Lower lobe of right lung (tissue), 2 donors: Measurements from ENCODE around the gene C1orf21. TPM values are rescaled to one million over a fixed set of nuclear protein-coding genes. Genes with fewer than 3 reads are reported as not detected.

Source experiments
- ATAC-seq, 2 donors: fragments of 200-7000 bp; cut with Tn5 transposase; one replicate each; pipeline ENCODE4 v1.9.1; 2020 to 2022; ENCODE audit warnings: mild to moderate bottlenecking in 2 of 2, moderate library complexity in 2 of 2
- DNase-seq: peaks from one replicate; pipeline ENCODE4 v3.0.0-alpha.2; 2020
- H3K27ac ChIP-seq: fragments of 200-600 bp; one replicate; pipeline ENCODE4 v1.8.0; 2022
- H3K27me3 ChIP-seq: fragments of 200-600 bp; one replicate; pipeline ENCODE4 v1.8.0; 2022; ENCODE audit warnings: low read depth
- H3K36me3 ChIP-seq: fragments of 200-600 bp; one replicate; pipeline ENCODE4 v1.8.0; 2022; ENCODE audit warnings: mild to moderate bottlenecking
- H3K4me1 ChIP-seq: fragments of 200-600 bp; one replicate; pipeline ENCODE4 v1.8.0; 2022
- H3K4me3 ChIP-seq: fragments of 200-600 bp; one replicate; pipeline ENCODE4 v1.8.0; 2022; ENCODE audit warnings: mild to moderate bottlenecking
- H3K9me3 ChIP-seq: fragments of 200-600 bp; one replicate; pipeline ENCODE4 v1.8.0; 2022
- intact Hi-C: fragments of 100-400 bp; cut with DNase I; formaldehyde crosslinking; loops from one replicate; pipeline ENCODE4 v1.11.0; 2022
- total RNA-seq: library from RNA; stranded (reverse); fragmentation: NEBNext Ultra II Directional; extraction: Animal tissue kit (Norgen Biotek cat#: 25700); gene quantifications from one replicate; pipeline ENCODE4 v1.2.1, GENCODE V29; 2021
- TF ChIP-seq, protein P1 (sequence below): fragments of 200-600 bp; IDR thresholded peaks from one replicate; pipeline ENCODE4 v1.8.0; 2022; ENCODE audit warnings: antibody characterized with exemption, mild to moderate bottlenecking
- donor health status: DM: no; HTN: yes; CAD: no; lungs with severe emphysema.

C1orf21 gene
- total RNA-seq, 1 donor from 2014 or later: 70.8 TPM

DNA sequence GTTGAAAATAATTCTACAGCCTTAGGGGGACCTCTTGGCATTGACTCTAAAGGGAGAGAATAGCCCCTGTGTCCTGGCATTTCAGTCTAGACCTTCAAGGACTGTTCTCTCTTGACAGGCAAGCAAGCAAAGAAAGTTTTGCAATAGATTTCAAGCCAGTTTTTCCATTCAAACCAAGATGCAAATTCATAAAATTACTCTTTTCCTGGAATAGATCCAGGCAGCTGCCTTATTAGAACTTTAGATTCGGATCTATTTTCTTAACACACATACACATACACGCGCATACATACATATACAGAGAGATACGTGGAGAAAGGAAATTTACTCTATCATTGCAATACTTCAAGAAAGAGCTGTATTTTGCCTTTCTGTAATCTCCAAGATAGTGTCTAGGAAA lies 238.4 kb downstream of the C1orf21 start:
- Histone ChIP-seq H3K36me3 (no peaks in the 10 kb centered on the region), H3K4me1 (peaks cover 33% of the 10 kb centered on the region), H3K27ac (no peak overlapping the region), H3K9me3 (no peaks in the 10 kb centered on the region), H3K4me3 (no peak overlapping the region), H3K27me3 (no peaks in the 10 kb centered on the region)
- no peak for ATAC-seq
- no peak for DNase-seq
- TF ChIP-seq, protein P1, sequence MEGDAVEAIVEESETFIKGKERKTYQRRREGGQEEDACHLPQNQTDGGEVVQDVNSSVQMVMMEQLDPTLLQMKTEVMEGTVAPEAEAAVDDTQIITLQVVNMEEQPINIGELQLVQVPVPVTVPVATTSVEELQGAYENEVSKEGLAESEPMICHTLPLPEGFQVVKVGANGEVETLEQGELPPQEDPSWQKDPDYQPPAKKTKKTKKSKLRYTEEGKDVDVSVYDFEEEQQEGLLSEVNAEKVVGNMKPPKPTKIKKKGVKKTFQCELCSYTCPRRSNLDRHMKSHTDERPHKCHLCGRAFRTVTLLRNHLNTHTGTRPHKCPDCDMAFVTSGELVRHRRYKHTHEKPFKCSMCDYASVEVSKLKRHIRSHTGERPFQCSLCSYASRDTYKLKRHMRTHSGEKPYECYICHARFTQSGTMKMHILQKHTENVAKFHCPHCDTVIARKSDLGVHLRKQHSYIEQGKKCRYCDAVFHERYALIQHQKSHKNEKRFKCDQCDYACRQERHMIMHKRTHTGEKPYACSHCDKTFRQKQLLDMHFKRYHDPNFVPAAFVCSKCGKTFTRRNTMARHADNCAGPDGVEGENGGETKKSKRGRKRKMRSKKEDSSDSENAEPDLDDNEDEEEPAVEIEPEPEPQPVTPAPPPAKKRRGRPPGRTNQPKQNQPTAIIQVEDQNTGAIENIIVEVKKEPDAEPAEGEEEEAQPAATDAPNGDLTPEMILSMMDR: no peak
- intact Hi-C loops: no loop called here

DNA sequence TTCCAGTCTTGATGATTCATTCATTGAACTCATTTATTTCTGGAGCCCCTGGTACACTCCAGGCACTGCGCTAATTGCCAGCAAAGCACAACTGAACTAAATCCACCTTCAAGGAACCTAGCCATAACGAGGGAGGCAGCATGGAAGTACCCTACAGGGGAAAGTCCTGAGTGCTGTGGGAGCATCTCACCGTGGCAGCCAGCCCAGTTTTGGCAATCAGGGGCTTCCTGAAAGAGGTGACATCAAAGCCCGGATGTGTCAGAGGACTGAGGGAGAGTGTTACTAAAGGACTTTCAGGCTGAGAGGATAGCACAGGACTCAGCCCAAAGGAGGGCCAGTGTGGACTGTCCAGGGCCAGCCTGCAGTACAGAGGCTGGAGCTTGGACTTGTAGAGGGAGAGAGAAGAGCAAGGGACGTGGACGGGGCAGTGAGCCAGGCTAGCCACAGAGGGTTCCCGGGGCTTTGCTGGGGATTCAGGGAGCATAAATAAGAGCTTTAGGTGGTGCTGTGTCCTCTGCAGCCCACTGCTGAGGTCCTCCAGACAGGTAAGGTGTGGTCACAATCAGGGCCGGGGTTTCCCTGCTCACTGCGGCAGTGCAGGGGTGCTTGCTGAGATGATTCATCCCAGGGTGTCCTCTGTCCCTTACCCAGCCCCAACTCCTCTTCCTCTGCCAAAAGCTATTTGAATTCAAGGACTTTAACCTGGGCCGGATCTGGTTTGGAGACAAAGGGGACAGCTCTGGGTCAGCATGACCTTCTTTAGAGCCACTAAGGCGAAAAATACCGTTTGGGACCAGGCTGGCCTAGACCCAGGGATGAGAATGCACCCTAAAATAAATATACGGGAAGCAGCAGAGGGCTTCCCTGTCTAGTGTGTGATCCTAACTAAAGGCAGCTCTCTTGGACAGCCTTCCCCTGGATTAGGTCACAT lies 239.5 kb downstream of the C1orf21 start:
- H3K27ac ChIP-seq: no peak overlapping the region
- intact Hi-C loops: no loop called here
- peaks cover 26% of the 10 kb centered on the region for H3K4me1 ChIP-seq
- no peaks in the 10 kb centered on the region for H3K36me3 ChIP-seq
- no peak overlapping the region for H3K4me3 ChIP-seq
- no peaks in the 10 kb centered on the region for H3K27me3 ChIP-seq
- ATAC-seq: no peak
- H3K9me3 ChIP-seq: no peaks in the 10 kb centered on the region
- TF ChIP-seq, protein P1: no peak
- DNase-seq: no peak

DNA sequence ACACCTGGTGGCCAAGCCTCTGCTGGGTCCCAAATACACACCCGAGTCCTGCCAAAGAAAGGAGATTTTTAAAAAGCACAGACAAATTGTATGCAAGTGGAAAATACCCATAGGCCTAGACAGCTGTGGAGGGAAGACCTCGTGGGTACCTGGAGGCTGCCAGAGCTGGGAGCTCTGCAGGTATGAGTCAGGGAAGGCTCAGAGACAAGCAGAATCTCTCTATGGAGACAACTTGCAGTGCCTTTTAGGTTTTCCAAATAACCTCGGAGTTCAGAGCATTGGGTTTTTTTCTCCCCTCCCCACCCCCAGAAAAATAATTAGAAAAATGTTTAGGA lies 240.1 kb downstream of the C1orf21 start:
- DNase-seq (no peak), ATAC-seq (no peak)
- TF ChIP-seq, protein P1: no peak
- H3K9me3 ChIP-seq: no peaks in the 10 kb centered on the region
- no peak overlapping the region for H3K4me3 ChIP-seq
- intact Hi-C loops: no loop called here
- no peaks in the 10 kb centered on the region for H3K36me3 ChIP-seq
- no peak overlapping the region for H3K27ac ChIP-seq
- H3K27me3 ChIP-seq: no peaks in the 10 kb centered on the region
- peaks cover 26% of the 10 kb centered on the region for H3K4me1 ChIP-seq

DNA sequence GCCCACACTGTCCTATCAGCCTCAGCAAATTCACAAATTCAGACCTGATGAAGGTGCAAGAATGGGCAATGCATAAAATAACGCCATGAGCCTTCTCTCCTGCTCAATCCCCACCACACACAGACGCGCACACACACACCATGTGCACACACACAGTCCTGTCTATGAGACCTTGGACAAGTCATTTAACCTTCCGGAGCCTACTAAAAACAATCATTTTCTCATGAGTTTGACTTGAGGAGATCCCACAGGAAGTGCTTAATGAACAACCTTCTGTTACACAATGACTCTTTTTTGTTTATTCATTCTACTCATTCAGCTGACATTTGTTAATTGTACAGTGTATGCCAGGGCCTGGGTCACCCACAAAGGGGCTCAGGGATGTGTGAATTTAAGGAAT lies 242.4 kb downstream of the C1orf21 start:
- DNase-seq: no peak
- Histone ChIP-seq H3K27ac (peak overlapping the region; percentile 58), H3K27me3 (no peaks in the 10 kb centered on the region), H3K9me3 (no peaks in the 10 kb centered on the region), H3K36me3 (no peaks in the 10 kb centered on the region), H3K4me1 (peaks cover 24% of the 10 kb centered on the region), H3K4me3 (no peak overlapping the region)
- ATAC-seq: no peak
- intact Hi-C loops: no loop called here
- TF ChIP-seq, protein P1: no peak

DNA sequence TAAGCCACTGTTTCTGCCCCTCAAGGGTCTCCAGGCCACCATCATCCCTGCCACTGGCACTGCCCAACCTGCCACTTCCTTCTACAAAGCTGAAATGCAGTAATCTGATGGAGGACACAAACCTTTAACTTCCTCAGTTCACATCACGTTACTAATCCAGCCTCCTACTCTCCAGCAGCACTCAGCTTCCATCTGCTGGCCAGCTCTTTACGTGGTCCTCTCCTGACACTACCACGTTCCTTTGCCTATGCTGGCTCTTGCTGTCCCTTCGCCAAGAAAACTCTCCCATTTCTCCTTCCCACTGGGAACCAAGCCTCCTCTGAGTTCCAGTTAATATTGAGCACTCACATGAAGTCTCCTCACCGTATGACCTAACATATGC lies 243.8 kb downstream of the C1orf21 start:
- intact Hi-C loops: no loop called here
- ATAC-seq: no peak
- H3K27me3 ChIP-seq: no peaks in the 10 kb centered on the region
- peaks cover 17% of the 10 kb centered on the region for H3K4me1 ChIP-seq
- H3K27ac ChIP-seq: peak overlapping the region; percentile 33
- DNase-seq: no peak
- H3K36me3 ChIP-seq: no peaks in the 10 kb centered on the region
- no peaks in the 10 kb centered on the region for H3K9me3 ChIP-seq
- TF ChIP-seq, protein P1: no peak
- no peak overlapping the region for H3K4me3 ChIP-seq
